Measurements from ENCODE around the gene TMEM145.

- TF ChIP-seq CTCF (IDR thresholded peaks at IDR 0.05; ENCODE audit: insufficient read depth, low read depth, low read length) (no peak), EZH2 (IDR thresholded peaks at IDR 0.05; ENCODE audit: insufficient read depth, low read length) (no peak)
Observed at GRCh38 chr19:42343344-42344110, 30.4 kb downstream of the TMEM145 start.
